ENCODE results near the gene CES4A.
"Not testable (repeated sequence)": the region's sequence is repeated elsewhere in the genome, so short reads cannot be mapped to it uniquely, and the experiment has no call there.

CES4A gene

GRCh38 chr16:66970775-66971720, 17.3 kb upstream of the CES4A start:
- DNase-seq = no peak
- H3K18ac ChIP-seq (ENCODE audit: low read length) = no peak overlapping the region
- no peaks in the 10 kb centered on the region for H3K27me3 ChIP-seq (ENCODE audit: insufficient read depth, low read length)
- no peak overlapping the region for H4K12ac ChIP-seq (ENCODE audit: low read depth, low read length)
- H3K4ac ChIP-seq (ENCODE audit: low read depth, low read length) = no peak overlapping the region
- H3K14ac ChIP-seq (ENCODE audit: low read length) = no peak overlapping the region
- no peaks in the 10 kb centered on the region for H3K79me2 ChIP-seq (ENCODE audit: control insufficient read depth, insufficient read depth, low read length, poor library complexity)
- H3K9ac ChIP-seq (ENCODE audit: low read length) = no peak overlapping the region
- H3K4me1 ChIP-seq (ENCODE audit: control insufficient read depth in 1 of 2, insufficient read depth in 2 of 2, low read length in 2 of 2) = no peaks in the 10 kb centered on the region
- H3K23ac ChIP-seq (ENCODE audit: low read length) = no peak overlapping the region
- H4K91ac ChIP-seq (ENCODE audit: low read depth, low read length) = no peak overlapping the region
- H2AFZ ChIP-seq (ENCODE audit: insufficient read depth, low read length, poor library complexity) = no peak overlapping the region
- H2AK5ac ChIP-seq (ENCODE audit: low read length) = no peak overlapping the region
- no CpG with 5 or more reads among the region's 10 CpGs for WGBS (ENCODE audit: extremely low coverage, insufficient coverage, insufficient read length)
- H3K36me3 ChIP-seq (ENCODE audit: control insufficient read depth in 1 of 2, insufficient read depth in 2 of 2, low read length in 2 of 2) = no peaks in the 10 kb centered on the region
- no peak overlapping the region for H3K4me2 ChIP-seq (ENCODE audit: low read length)
- H3K4me3 ChIP-seq (ENCODE audit: low read depth, low read length) = no peak overlapping the region
- H3K79me1 ChIP-seq (ENCODE audit: low read length) = no peaks in the 10 kb centered on the region
- H2BK120ac ChIP-seq (ENCODE audit: insufficient read depth, low read length, poor library complexity) = no peak overlapping the region
- no peaks in the 10 kb centered on the region for H3K9me3 ChIP-seq (ENCODE audit: insufficient read depth, low read depth, low read length)
- no peak overlapping the region for H4K8ac ChIP-seq (ENCODE audit: low read depth, low read length)
- H2BK5ac ChIP-seq (ENCODE audit: low read depth, low read length, poor library complexity) = no peak overlapping the region
- H3K27ac ChIP-seq (ENCODE audit: low read depth, low read length) = no peak overlapping the region
- no peak overlapping the region for H2BK12ac ChIP-seq (ENCODE audit: low read length)

DNA sequence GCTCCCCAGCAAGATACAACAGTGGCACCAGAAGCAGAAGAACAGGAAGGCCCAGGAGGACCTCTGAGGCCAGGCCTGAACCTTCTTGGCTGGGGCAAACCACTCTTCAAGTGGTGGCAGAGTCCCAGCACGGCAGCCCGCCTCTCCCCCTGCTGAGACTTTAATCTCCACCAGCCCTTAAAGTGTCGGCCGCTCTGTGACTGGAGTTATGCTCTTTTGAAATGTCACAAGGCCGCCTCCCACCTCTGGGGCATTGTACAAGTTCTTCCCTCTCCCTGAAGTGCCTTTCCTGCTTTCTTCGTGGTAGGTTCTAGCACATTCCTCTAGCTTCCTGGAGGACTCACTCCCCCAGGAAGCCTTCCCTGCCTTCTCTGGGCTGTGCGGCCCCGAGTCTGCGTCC, 15.4 kb upstream of the CES4A start:
- no peak overlapping the region for H3K4me3 ChIP-seq (ENCODE audit: low read depth, low read length)
- no CpG with 5 or more reads among the region's 9 CpGs for WGBS (ENCODE audit: extremely low coverage, insufficient coverage, insufficient read length)
- H3K9me3 ChIP-seq (ENCODE audit: insufficient read depth, low read depth, low read length) = no peaks in the 10 kb centered on the region
- no peak overlapping the region for H2BK12ac ChIP-seq (ENCODE audit: low read length)
- no peak overlapping the region for H4K8ac ChIP-seq (ENCODE audit: low read depth, low read length)
- no peaks in the 10 kb centered on the region for H3K79me2 ChIP-seq (ENCODE audit: control insufficient read depth, insufficient read depth, low read length, poor library complexity)
- no peak overlapping the region for H3K14ac ChIP-seq (ENCODE audit: low read length)
- no peak overlapping the region for H2AK5ac ChIP-seq (ENCODE audit: low read length)
- H3K4ac ChIP-seq (ENCODE audit: low read depth, low read length) = no peak overlapping the region
- no peak for DNase-seq
- H3K4me2 ChIP-seq (ENCODE audit: low read length) = no peak overlapping the region
- no peak overlapping the region for H4K91ac ChIP-seq (ENCODE audit: low read depth, low read length)
- H3K4me1 ChIP-seq (ENCODE audit: control insufficient read depth in 1 of 2, insufficient read depth in 2 of 2, low read length in 2 of 2) = no peaks in the 10 kb centered on the region
- H3K9ac ChIP-seq (ENCODE audit: low read length) = no peak overlapping the region
- H3K79me1 ChIP-seq (ENCODE audit: low read length) = no peaks in the 10 kb centered on the region
- H3K27me3 ChIP-seq (ENCODE audit: insufficient read depth, low read length) = no peaks in the 10 kb centered on the region
- no peak overlapping the region for H4K12ac ChIP-seq (ENCODE audit: low read depth, low read length)
- no peak overlapping the region for H2AFZ ChIP-seq (ENCODE audit: insufficient read depth, low read length, poor library complexity)
- no peak overlapping the region for H2BK5ac ChIP-seq (ENCODE audit: low read depth, low read length, poor library complexity)
- H3K23ac ChIP-seq (ENCODE audit: low read length) = no peak overlapping the region
- H3K27ac ChIP-seq (ENCODE audit: low read depth, low read length) = no peak overlapping the region
- H3K36me3 ChIP-seq (ENCODE audit: control insufficient read depth in 1 of 2, insufficient read depth in 2 of 2, low read length in 2 of 2) = no peaks in the 10 kb centered on the region
- H2BK120ac ChIP-seq (ENCODE audit: insufficient read depth, low read length, poor library complexity) = no peak overlapping the region
- no peak overlapping the region for H3K18ac ChIP-seq (ENCODE audit: low read length)

DNA sequence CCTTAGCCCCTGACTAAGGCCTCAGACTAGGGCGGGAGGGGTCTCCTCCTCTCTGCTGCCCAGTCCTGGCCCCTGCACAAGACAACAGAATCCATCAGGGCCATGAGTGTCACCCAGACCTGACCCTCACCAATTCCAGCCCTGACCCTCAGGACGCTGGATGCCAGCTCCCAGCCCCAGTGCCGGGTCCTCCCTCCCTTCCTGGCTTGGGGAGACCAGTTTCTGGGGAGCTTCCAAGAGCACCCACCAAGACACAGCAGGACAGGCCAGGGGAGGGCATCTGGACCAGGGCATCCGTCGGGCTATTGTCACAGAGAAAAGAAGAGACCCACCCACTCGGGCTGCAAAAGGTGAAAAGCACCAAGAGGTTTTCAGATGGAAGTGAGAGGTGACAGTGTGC, 14.7 kb upstream of the CES4A start:
- Histone ChIP-seq H4K91ac (ENCODE audit: low read depth, low read length) (no peak overlapping the region), H2AK5ac (ENCODE audit: low read length) (no peak overlapping the region), H3K4me1 (ENCODE audit: control insufficient read depth in 1 of 2, insufficient read depth in 2 of 2, low read length in 2 of 2) (no peaks in the 10 kb centered on the region), H3K23ac (ENCODE audit: low read length) (no peak overlapping the region), H2BK5ac (ENCODE audit: low read depth, low read length, poor library complexity) (no peak overlapping the region), H3K4me3 (ENCODE audit: low read depth, low read length) (no peak overlapping the region), H2BK12ac (ENCODE audit: low read length) (no peak overlapping the region), H3K4ac (ENCODE audit: low read depth, low read length) (no peak overlapping the region), H3K27me3 (ENCODE audit: insufficient read depth, low read length) (no peaks in the 10 kb centered on the region), H3K79me1 (ENCODE audit: low read length) (no peaks in the 10 kb centered on the region), H3K14ac (ENCODE audit: low read length) (no peak overlapping the region), H3K36me3 (ENCODE audit: control insufficient read depth in 1 of 2, insufficient read depth in 2 of 2, low read length in 2 of 2) (no peaks in the 10 kb centered on the region), H3K4me2 (ENCODE audit: low read length) (no peak overlapping the region), H2BK120ac (ENCODE audit: insufficient read depth, low read length, poor library complexity) (no peak overlapping the region), H3K27ac (ENCODE audit: low read depth, low read length) (no peak overlapping the region), H4K8ac (ENCODE audit: low read depth, low read length) (no peak overlapping the region), H3K18ac (ENCODE audit: low read length) (no peak overlapping the region), H3K9me3 (ENCODE audit: insufficient read depth, low read depth, low read length) (no peaks in the 10 kb centered on the region), H3K9ac (ENCODE audit: low read length) (no peak overlapping the region), H4K12ac (ENCODE audit: low read depth, low read length) (no peak overlapping the region), H2AFZ (ENCODE audit: insufficient read depth, low read length, poor library complexity) (no peak overlapping the region), H3K79me2 (ENCODE audit: control insufficient read depth, insufficient read depth, low read length, poor library complexity) (no peaks in the 10 kb centered on the region)
- DNase-seq = no peak
- WGBS (ENCODE audit: extremely low coverage, insufficient coverage, insufficient read length) = no CpG with 5 or more reads among the region's 6 CpGs

DNA sequence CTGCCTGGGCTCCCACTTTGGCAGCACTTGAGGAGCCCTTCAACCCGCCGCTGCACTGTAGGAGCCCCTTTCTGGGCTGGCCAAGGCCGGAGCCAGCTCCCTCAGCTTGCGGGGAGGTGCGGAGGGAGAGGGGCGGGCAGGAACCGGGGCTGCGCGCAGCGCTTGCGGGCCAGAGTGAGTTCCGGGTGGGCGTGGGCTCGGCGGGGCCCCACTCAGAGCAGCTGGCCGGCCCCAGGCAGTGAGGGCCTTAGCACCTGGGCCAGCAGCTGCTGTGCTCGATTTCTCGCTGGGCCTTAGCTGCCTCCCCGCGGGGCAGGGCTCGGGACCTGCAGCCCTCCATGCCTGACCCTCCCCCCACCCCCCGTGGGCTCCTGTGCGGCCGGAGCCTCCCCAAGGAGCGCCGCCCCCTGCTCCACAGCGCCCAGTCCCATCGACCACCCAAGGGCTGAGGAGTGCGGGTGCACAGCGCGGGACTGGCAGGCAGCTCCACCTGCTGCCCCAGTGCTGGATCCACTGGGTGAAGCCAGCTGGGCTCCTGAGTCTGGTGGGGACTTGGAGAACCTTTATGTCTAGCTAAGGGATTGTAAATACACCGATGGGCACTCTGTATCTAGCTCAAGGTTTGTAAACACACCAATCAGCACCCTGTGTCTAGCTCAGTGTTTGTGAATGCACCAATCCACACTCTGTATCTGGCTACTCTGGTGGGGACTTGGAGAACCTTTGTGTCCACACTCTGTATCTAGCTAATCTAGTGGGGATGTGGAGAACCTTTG, 14.0 kb upstream of the CES4A start:
- H3K9ac ChIP-seq (ENCODE audit: low read length); H4K91ac ChIP-seq (ENCODE audit: low read depth, low read length); H3K4me1 ChIP-seq (ENCODE audit: control insufficient read depth in 1 of 2, insufficient read depth in 2 of 2, low read length in 2 of 2); H3K27me3 ChIP-seq (ENCODE audit: insufficient read depth, low read length); H2BK120ac ChIP-seq (ENCODE audit: insufficient read depth, low read length, poor library complexity); H3K79me2 ChIP-seq (ENCODE audit: control insufficient read depth, insufficient read depth, low read length, poor library complexity); H3K79me1 ChIP-seq (ENCODE audit: low read length); H4K8ac ChIP-seq (ENCODE audit: low read depth, low read length); H3K4me3 ChIP-seq (ENCODE audit: low read depth, low read length); H3K9me3 ChIP-seq (ENCODE audit: insufficient read depth, low read depth, low read length); H3K23ac ChIP-seq (ENCODE audit: low read length); H2BK12ac ChIP-seq (ENCODE audit: low read length); H3K4ac ChIP-seq (ENCODE audit: low read depth, low read length); H3K18ac ChIP-seq (ENCODE audit: low read length); H4K12ac ChIP-seq (ENCODE audit: low read depth, low read length); H2AFZ ChIP-seq (ENCODE audit: insufficient read depth, low read length, poor library complexity); H3K4me2 ChIP-seq (ENCODE audit: low read length); H2AK5ac ChIP-seq (ENCODE audit: low read length); H3K36me3 ChIP-seq (ENCODE audit: control insufficient read depth in 1 of 2, insufficient read depth in 2 of 2, low read length in 2 of 2); H3K27ac ChIP-seq (ENCODE audit: low read depth, low read length); H3K14ac ChIP-seq (ENCODE audit: low read length); DNase-seq; H2BK5ac ChIP-seq (ENCODE audit: low read depth, low read length, poor library complexity): not testable (repeated sequence)
- WGBS (ENCODE audit: extremely low coverage, insufficient coverage, insufficient read length) = no CpG with 5 or more reads among the region's 32 CpGs

Measured in trophoblast cell (in vitro differentiated cells and primary cell).